SK-N-SH (cell line): ENCODE measurements around the gene DMRT2. TPM values are rescaled to one million over a fixed set of nuclear protein-coding genes. Genes with fewer than 3 reads are reported as not detected.

Experiments used
- CTCF ChIA-PET: fragments of 300-600, 350-600 bp; formaldehyde crosslinking; extraction: SDS; loops from one replicate; lab custom pipeline; 2021; lab: Yijun Ruan, JAX
- POLR2A ChIA-PET: fragments of 350-600 bp; sonication (Branson Sonifier 250); formaldehyde crosslinking; extraction: SDS; loops from one replicate; lab custom pipeline; 2020; ENCODE audit warnings: antibody characterized with exemption, inconsistent platforms; lab: Yijun Ruan, JAX
- DNase-seq: peaks from one replicate; pipeline ENCODE4 v3.0.0; 2012
- H2AFZ ChIP-seq: fragments of 200-600 bp; sonication (generic); 2 replicates; pipeline ENCODE4 v1.8.1; 2016; ENCODE audit warnings: antibody characterized with exemption, mild to moderate bottlenecking, low read depth
- H3F3A ChIP-seq: fragments of 200-600 bp; sonication (generic); replicated peaks from 2 replicates; pipeline ENCODE3; 2016; ENCODE audit warnings: antibody characterized with exemption, mild to moderate bottlenecking; ENCODE audit not compliant: insufficient read depth
- H3K27ac ChIP-seq, 2 experiments: fragments of 200-500 bp in 1 of 2; fragments of 200-600 bp in 1 of 2; sonication (Bioruptor generic) in 1 of 2; sonication (generic), shearing (Covaris generic) in 1 of 2; 2 replicates each; pipeline versions ENCODE4 v1.5.1 to v1.6.1; 2014 to 2016; ENCODE audit warnings: low read depth in 2 of 2, inconsistent platforms in 1 of 2, low read length in 1 of 2, mild to moderate bottlenecking in 1 of 2, mixed read lengths in 1 of 2
- H3K27me3 ChIP-seq: fragments of 200-600 bp; sonication (generic), shearing (Covaris generic); 2 replicates; pipeline ENCODE4 v1.6.1; 2016; ENCODE audit warnings: mixed run types; ENCODE audit not compliant: insufficient read depth
- H3K36me3 ChIP-seq, 2 experiments: fragments of 200-500 bp in 1 of 2; fragments of 200-600 bp in 1 of 2; sonication (Bioruptor generic) in 1 of 2; sonication (generic) in 1 of 2; replicated peaks in 1 of 2; 2 replicates each; pipeline versions ENCODE3 to v1.5.1; 2014 to 2016; ENCODE audit warnings: low read length in 1 of 2, mild to moderate bottlenecking in 1 of 2; ENCODE audit not compliant: insufficient read depth in 2 of 2, control insufficient read depth in 1 of 2
- H3K4me1 ChIP-seq, 2 experiments: fragments of 200-500 bp in 1 of 2; fragments of 200-600 bp in 1 of 2; sonication (Bioruptor generic) in 1 of 2; sonication (generic), shearing (Covaris generic) in 1 of 2; 2 replicates each; pipeline versions ENCODE4 v1.5.1 to v1.6.1; 2014 to 2016; ENCODE audit warnings: low read depth in 1 of 2, low read length in 1 of 2, mixed run types in 1 of 2; ENCODE audit not compliant: insufficient read depth in 2 of 2, control insufficient read depth in 1 of 2
- H3K4me2 ChIP-seq: fragments of 200-600 bp; sonication (generic), shearing (Covaris generic); 2 replicates; pipeline ENCODE4 v1.6.1; 2017; ENCODE audit warnings: mixed run types
- H3K4me3 ChIP-seq, 2 experiments: fragments of 200-500 bp in 1 of 2; fragments of 200-600 bp in 1 of 2; sonication (Bioruptor generic) in 1 of 2; sonication (generic), shearing (Covaris generic) in 1 of 2; 2 replicates each; pipeline versions ENCODE4 v1.5.1 to v1.8.1; 2014 to 2016; ENCODE audit warnings: low read depth in 2 of 2, inconsistent platforms in 1 of 2, low read length in 1 of 2, mild to moderate bottlenecking in 1 of 2, mixed read lengths in 1 of 2, moderate library complexity in 1 of 2
- H3K79me2 ChIP-seq: fragments of 200-600 bp; sonication (generic); 2 replicates; pipeline ENCODE4 v1.8.1; 2017; ENCODE audit warnings: mild to moderate bottlenecking; ENCODE audit not compliant: insufficient read depth
- H3K9ac ChIP-seq: fragments of 200-600 bp; sonication (generic); 2 replicates; pipeline ENCODE4 v1.6.1; 2017; ENCODE audit warnings: mixed run types
- H3K9me2 ChIP-seq: fragments of 200-600 bp; sonication (generic); 2 replicates; pipeline ENCODE4 v1.6.1; 2017; ENCODE audit warnings: mixed run types
- H3K9me3 ChIP-seq: fragments of 200-600 bp; sonication (generic); 2 replicates; pipeline ENCODE4 v1.6.1; 2017; ENCODE audit warnings: mixed run types, mild to moderate bottlenecking, moderate library complexity
- H4K20me1 ChIP-seq: fragments of 200-600 bp; sonication (generic); 2 replicates; pipeline ENCODE4 v1.6.1; 2017; ENCODE audit warnings: mild to moderate bottlenecking, mixed run types; ENCODE audit not compliant: insufficient read depth
- EP300 ChIP-seq, 2 experiments: IDR thresholded peaks; 2 replicates each; pipeline versions ENCODE4 v1.4.0 to v1.6.1; 2012; ENCODE audit warnings: borderline replicate concordance in 1 of 2, low read depth in 1 of 2, low read length in 1 of 2
- FOSL2 ChIP-seq: IDR thresholded peaks from 2 replicates; pipeline ENCODE4 v1.4.0; 2012; ENCODE audit warnings: low read depth, mild to moderate bottlenecking, moderate library complexity, borderline replicate concordance
- FOXM1 ChIP-seq: IDR thresholded peaks from 2 replicates; pipeline ENCODE4 v1.4.0; 2012; ENCODE audit warnings: low read depth, mild to moderate bottlenecking
- MXI1 ChIP-seq: IDR thresholded peaks from 2 replicates; pipeline ENCODE4 v1.6.1; 2012; ENCODE audit warnings: mild to moderate bottlenecking, low read depth, low read length, improper control_type of control experiment
- NFIC ChIP-seq: IDR thresholded peaks from 2 replicates; pipeline ENCODE4 v1.4.0; 2012; ENCODE audit warnings: borderline replicate concordance
- NRF1 ChIP-seq: IDR thresholded peaks from 2 replicates; pipeline ENCODE4 v1.6.1; 2012; ENCODE audit warnings: low read depth, mild to moderate bottlenecking, low read length
- RAD21 ChIP-seq: IDR thresholded peaks from 2 replicates; pipeline ENCODE4 v1.6.1; 2012; ENCODE audit warnings: mild to moderate bottlenecking, low read length
- RFX5 ChIP-seq: IDR thresholded peaks from 2 replicates; pipeline ENCODE4 v1.6.1; 2012; ENCODE audit warnings: mild to moderate bottlenecking, improper control_type of control experiment, low read length
- SMC3 ChIP-seq: IDR thresholded peaks from 2 replicates; pipeline ENCODE4 v1.6.1; 2012; ENCODE audit warnings: low read depth, low read length, improper control_type of control experiment
- WGBS: methylation state at CpG from one replicate; pipeline ENCODE4 v1.1.6; 2017; ENCODE audit warnings: low lambda C conversion rate; 5-methylcytosine and 5-hydroxymethylcytosine counted together
- polyA plus RNA-seq, 3 experiments: library from polyadenylated mRNA; depleted of rRNA; stranded (reverse); fragments of >200 nt; gene quantifications; 2 replicates each; pipeline ENCODE4 v1.2.3, GENCODE V29; 2012
- TF ChIP-seq, protein P1 (sequence below): IDR thresholded peaks from 2 replicates; pipeline ENCODE4; 2012
- TF ChIP-seq, protein P2 (sequence below): IDR thresholded peaks from 2 replicates; pipeline ENCODE4 v1.4.0; 2012; ENCODE audit warnings: low read depth, borderline replicate concordance
- TF ChIP-seq, protein P3 (sequence below): fragments of 200-600 bp; sonication (generic); IDR thresholded peaks from 2 replicates; pipeline ENCODE4 v1.6.1; 2017; ENCODE audit warnings: antibody characterized with exemption, mild to moderate bottlenecking, moderate library complexity
- TF ChIP-seq, protein P4 (sequence below): IDR thresholded peaks from 2 replicates; pipeline ENCODE4 v1.6.1; 2012; ENCODE audit warnings: mild to moderate bottlenecking, low read depth, low read length, moderate library complexity
- TF ChIP-seq, protein P5 (sequence below): IDR thresholded peaks from 2 replicates; pipeline ENCODE4 v1.4.0; 2012; ENCODE audit warnings: low read depth

DMRT2 gene
- polyA plus RNA-seq, 1 of the 3 experiments (the other 2 are of a cell fraction), result not detected

DNA sequence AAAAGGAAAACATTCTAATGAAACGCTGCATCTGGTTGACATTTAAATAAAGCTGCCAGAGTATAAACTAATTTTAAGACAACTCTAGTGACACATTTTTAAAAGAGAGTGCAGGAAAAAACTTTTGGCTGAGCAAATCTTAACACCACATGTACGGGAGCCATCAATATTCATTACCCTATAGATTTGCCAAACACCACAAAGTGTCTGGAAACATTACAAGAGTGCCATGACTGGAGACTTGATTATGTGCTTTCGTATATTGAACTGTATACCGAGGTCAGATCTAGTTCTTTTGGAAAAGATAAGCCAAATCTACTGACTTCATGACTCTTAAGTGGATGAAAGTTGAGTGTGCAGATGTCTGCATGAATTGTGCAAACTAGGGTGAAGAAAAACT, 10.6 kb upstream of the DMRT2 start:
- ChIA-PET POLR2A (no interaction called here), CTCF (no interaction called here)
- H3K27me3 ChIP-seq, result peaks cover 42% of the 10 kb centered on the region
- H3K27ac ChIP-seq, result no peak overlapping the region
- H3K36me3 ChIP-seq, result no peaks in the 10 kb centered on the region
- no peak overlapping the region for H3K4me2 ChIP-seq
- H3K4me1 ChIP-seq, result no peaks in the 10 kb centered on the region
- no peak overlapping the region for H3K9ac ChIP-seq
- H3K9me2 ChIP-seq, result no peaks in the 10 kb centered on the region
- no peak for TF ChIP-seq RFX5
- TF ChIP-seq EP300 (IDR thresholded peaks at IDR 0.05; ENCODE audit: borderline replicate concordance in 1 of 2, low read depth in 1 of 2, low read length in 1 of 2), result no peak
- TF ChIP-seq MXI1, result no peak
- TF ChIP-seq FOSL2, result no peak
- TF ChIP-seq SMC3, result no peak
- TF ChIP-seq NRF1, result no peak
- TF ChIP-seq, protein P1, sequence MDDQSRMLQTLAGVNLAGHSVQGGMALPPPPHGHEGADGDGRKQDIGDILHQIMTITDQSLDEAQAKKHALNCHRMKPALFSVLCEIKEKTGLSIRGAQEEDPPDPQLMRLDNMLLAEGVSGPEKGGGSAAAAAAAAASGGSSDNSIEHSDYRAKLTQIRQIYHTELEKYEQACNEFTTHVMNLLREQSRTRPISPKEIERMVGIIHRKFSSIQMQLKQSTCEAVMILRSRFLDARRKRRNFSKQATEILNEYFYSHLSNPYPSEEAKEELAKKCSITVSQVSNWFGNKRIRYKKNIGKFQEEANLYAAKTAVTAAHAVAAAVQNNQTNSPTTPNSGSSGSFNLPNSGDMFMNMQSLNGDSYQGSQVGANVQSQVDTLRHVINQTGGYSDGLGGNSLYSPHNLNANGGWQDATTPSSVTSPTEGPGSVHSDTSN, result no peak
- TF ChIP-seq, protein P2, sequence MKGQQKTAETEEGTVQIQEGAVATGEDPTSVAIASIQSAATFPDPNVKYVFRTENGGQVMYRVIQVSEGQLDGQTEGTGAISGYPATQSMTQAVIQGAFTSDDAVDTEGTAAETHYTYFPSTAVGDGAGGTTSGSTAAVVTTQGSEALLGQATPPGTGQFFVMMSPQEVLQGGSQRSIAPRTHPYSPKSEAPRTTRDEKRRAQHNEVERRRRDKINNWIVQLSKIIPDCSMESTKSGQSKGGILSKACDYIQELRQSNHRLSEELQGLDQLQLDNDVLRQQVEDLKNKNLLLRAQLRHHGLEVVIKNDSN, result no peak
- H4K20me1 ChIP-seq, result no peaks in the 10 kb centered on the region
- 1% methylated on average over 4 of the region's 4 CpGs for WGBS
- no peaks in the 10 kb centered on the region for H3F3A ChIP-seq
- H3K4me3 ChIP-seq, result no peak overlapping the region
- no peak for DNase-seq
- no peaks in the 10 kb centered on the region for H3K79me2 ChIP-seq
- H2AFZ ChIP-seq, result no peak overlapping the region
- H3K9me3 ChIP-seq, result no peaks in the 10 kb centered on the region

DNA sequence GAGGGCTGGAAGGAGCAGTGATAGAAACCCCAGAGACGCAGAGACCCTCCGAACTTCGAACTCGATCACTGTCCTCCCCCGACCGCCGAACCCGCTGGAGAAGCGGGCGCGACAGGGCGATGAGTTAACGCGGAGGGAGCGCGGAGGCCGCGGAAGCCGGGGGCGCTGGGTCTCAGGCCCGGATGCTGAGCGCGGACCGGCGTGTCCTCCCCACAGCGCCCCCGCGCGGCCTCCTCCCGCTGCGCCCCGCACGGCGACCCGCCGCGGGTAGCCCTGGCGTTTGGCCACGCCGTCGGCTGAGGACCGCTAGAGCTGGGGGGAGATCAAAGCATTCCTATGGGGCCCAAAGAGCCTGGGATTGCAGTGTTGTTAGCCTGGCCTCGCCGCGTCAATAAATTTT, 7.7 kb upstream of the DMRT2 start:
- Histone ChIP-seq H3K9ac (no peak overlapping the region), H3K9me2 (no peaks in the 10 kb centered on the region), H3F3A (no peaks in the 10 kb centered on the region), H3K9me3 (no peaks in the 10 kb centered on the region), H3K4me2 (peak overlapping the region; percentile 50), H3K36me3 (no peaks in the 10 kb centered on the region), H3K27me3 (peaks cover 70% of the 10 kb centered on the region), H4K20me1 (no peaks in the 10 kb centered on the region), H2AFZ (no peak overlapping the region), H3K79me2 (no peaks in the 10 kb centered on the region), H3K4me3 (peak overlapping the region in 1 of 2 experiments; percentile 23; a peak in 2 of 4 replicates), H3K4me1 (no peaks in the 10 kb centered on the region), H3K27ac (no peak overlapping the region)
- TF ChIP-seq, protein P3, sequence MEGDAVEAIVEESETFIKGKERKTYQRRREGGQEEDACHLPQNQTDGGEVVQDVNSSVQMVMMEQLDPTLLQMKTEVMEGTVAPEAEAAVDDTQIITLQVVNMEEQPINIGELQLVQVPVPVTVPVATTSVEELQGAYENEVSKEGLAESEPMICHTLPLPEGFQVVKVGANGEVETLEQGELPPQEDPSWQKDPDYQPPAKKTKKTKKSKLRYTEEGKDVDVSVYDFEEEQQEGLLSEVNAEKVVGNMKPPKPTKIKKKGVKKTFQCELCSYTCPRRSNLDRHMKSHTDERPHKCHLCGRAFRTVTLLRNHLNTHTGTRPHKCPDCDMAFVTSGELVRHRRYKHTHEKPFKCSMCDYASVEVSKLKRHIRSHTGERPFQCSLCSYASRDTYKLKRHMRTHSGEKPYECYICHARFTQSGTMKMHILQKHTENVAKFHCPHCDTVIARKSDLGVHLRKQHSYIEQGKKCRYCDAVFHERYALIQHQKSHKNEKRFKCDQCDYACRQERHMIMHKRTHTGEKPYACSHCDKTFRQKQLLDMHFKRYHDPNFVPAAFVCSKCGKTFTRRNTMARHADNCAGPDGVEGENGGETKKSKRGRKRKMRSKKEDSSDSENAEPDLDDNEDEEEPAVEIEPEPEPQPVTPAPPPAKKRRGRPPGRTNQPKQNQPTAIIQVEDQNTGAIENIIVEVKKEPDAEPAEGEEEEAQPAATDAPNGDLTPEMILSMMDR, result peak; percentile 48
- no peak for TF ChIP-seq NFIC
- no peak for TF ChIP-seq RAD21
- TF ChIP-seq, protein P4, sequence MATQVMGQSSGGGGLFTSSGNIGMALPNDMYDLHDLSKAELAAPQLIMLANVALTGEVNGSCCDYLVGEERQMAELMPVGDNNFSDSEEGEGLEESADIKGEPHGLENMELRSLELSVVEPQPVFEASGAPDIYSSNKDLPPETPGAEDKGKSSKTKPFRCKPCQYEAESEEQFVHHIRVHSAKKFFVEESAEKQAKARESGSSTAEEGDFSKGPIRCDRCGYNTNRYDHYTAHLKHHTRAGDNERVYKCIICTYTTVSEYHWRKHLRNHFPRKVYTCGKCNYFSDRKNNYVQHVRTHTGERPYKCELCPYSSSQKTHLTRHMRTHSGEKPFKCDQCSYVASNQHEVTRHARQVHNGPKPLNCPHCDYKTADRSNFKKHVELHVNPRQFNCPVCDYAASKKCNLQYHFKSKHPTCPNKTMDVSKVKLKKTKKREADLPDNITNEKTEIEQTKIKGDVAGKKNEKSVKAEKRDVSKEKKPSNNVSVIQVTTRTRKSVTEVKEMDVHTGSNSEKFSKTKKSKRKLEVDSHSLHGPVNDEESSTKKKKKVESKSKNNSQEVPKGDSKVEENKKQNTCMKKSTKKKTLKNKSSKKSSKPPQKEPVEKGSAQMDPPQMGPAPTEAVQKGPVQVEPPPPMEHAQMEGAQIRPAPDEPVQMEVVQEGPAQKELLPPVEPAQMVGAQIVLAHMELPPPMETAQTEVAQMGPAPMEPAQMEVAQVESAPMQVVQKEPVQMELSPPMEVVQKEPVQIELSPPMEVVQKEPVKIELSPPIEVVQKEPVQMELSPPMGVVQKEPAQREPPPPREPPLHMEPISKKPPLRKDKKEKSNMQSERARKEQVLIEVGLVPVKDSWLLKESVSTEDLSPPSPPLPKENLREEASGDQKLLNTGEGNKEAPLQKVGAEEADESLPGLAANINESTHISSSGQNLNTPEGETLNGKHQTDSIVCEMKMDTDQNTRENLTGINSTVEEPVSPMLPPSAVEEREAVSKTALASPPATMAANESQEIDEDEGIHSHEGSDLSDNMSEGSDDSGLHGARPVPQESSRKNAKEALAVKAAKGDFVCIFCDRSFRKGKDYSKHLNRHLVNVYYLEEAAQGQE, result no peak
- no peak for TF ChIP-seq FOXM1
- TF ChIP-seq, protein P5, sequence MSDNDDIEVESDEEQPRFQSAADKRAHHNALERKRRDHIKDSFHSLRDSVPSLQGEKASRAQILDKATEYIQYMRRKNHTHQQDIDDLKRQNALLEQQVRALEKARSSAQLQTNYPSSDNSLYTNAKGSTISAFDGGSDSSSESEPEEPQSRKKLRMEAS, result no peak
- CTCF ChIA-PET, result no interaction called here
- POLR2A ChIA-PET, result no interaction called here
- WGBS, result 3% methylated on average over 14 of the region's 45 CpGs
- DNase-seq, result peak; percentile 68
